Osteocyte (in vitro differentiated cells): ENCODE data around the gene EPHB2. TPM values are rescaled to one million over a fixed set of nuclear protein-coding genes. Genes with fewer than 3 reads are reported as not detected.

Experiments
- DNase-seq: peaks from one replicate; pipeline ENCODE4 v3.0.0; 2021; ENCODE audit warnings: mixed read lengths; ENCODE audit not compliant: unreplicated experiment; ENCODE audit errors: extremely low spot score
- H3K27ac Mint-ChIP-seq: one replicate; pipeline ENCODE4 v1.8.0; 2021; ENCODE audit warnings: mild to moderate bottlenecking, mixed read lengths; ENCODE audit not compliant: unreplicated experiment
- H3K27me3 Mint-ChIP-seq: one replicate; pipeline ENCODE4 v1.8.0; 2021; ENCODE audit warnings: mixed read lengths; ENCODE audit not compliant: unreplicated experiment
- H3K36me3 Mint-ChIP-seq: one replicate; pipeline ENCODE4 v1.8.0; 2021; ENCODE audit warnings: mixed read lengths; ENCODE audit not compliant: unreplicated experiment
- H3K4me1 Mint-ChIP-seq: one replicate; pipeline ENCODE4 v1.8.0; 2021; ENCODE audit warnings: mixed read lengths; ENCODE audit not compliant: unreplicated experiment
- H3K4me3 Mint-ChIP-seq: one replicate; pipeline ENCODE4 v1.8.0; 2021; ENCODE audit warnings: mild to moderate bottlenecking, moderate library complexity, mixed read lengths; ENCODE audit not compliant: unreplicated experiment
- H3K9me3 Mint-ChIP-seq: one replicate; pipeline ENCODE4 v1.8.0; 2021; ENCODE audit warnings: mixed read lengths; ENCODE audit not compliant: unreplicated experiment
- total RNA-seq: library from RNA; stranded (reverse); gene quantifications from 2 replicates; pipeline ENCODE4 v1.2.1, GENCODE V29; 2021
- TF ChIP-seq, protein P1 (sequence below): fragments of 200-600 bp; sonication (generic); IDR thresholded peaks from 2 replicates; pipeline ENCODE4 v1.5.0; 2021; ENCODE audit warnings: antibody characterized with exemption, mild to moderate bottlenecking, moderate library complexity

EPHB2 gene
- total RNA-seq, 1 donor from 2014 or later = 32.5 TPM

DNA sequence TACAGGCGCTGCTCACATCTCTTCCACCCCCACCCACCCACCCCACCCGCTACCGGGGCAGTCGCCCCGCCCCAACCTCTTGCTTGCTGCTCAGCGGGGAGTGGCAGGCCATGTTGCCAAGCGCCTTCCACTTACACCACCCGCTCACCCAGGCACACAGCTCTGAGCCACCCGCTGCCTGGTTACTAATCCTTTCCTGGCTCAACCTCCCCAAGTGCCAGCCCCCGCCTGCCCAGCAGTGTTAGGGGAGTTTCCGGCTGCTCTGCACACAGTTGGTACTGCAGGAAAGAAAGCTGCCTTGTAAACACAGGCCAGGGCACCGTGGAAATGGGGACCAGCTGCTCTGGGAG lies 205.8 kb downstream of the EPHB2 start:
- Mint-ChIP-seq H3K9me3 (no peaks in the 10 kb centered on the region), H3K27me3 (peaks cover 2% of the 10 kb centered on the region), H3K27ac (no peak overlapping the region), H3K4me3 (no peak overlapping the region), H3K36me3 (peaks cover 4% of the 10 kb centered on the region), H3K4me1 (peaks cover 8% of the 10 kb centered on the region)
- TF ChIP-seq, protein P1, sequence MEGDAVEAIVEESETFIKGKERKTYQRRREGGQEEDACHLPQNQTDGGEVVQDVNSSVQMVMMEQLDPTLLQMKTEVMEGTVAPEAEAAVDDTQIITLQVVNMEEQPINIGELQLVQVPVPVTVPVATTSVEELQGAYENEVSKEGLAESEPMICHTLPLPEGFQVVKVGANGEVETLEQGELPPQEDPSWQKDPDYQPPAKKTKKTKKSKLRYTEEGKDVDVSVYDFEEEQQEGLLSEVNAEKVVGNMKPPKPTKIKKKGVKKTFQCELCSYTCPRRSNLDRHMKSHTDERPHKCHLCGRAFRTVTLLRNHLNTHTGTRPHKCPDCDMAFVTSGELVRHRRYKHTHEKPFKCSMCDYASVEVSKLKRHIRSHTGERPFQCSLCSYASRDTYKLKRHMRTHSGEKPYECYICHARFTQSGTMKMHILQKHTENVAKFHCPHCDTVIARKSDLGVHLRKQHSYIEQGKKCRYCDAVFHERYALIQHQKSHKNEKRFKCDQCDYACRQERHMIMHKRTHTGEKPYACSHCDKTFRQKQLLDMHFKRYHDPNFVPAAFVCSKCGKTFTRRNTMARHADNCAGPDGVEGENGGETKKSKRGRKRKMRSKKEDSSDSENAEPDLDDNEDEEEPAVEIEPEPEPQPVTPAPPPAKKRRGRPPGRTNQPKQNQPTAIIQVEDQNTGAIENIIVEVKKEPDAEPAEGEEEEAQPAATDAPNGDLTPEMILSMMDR = no peak
- no peak for DNase-seq

DNA sequence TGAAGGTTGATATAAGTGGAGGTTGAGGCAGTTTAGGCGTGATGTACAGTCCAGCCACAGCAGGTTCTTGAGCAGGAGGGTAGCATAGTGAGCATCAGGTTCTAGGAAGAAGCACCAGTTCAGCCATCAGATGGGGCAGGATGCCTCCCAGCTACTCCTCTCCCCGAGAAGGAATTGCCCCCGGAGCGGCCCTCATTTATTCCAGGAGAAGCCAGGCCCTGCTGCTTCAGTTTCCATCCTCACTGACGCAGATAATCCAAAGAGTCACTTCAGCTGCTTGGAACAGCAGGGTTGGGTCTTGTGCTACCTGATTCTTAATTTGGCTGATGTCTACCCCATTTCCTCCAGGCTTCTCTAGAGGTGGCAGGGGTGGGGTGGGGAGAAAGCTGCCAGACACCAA lies 207.3 kb downstream of the EPHB2 start:
- no peaks in the 10 kb centered on the region for H3K9me3 Mint-ChIP-seq
- H3K4me3 Mint-ChIP-seq = no peak overlapping the region
- no peak for DNase-seq
- H3K27me3 Mint-ChIP-seq = peaks cover 2% of the 10 kb centered on the region
- H3K36me3 Mint-ChIP-seq = peaks cover 4% of the 10 kb centered on the region
- H3K27ac Mint-ChIP-seq = no peak overlapping the region
- TF ChIP-seq, protein P1 = no peak
- peaks cover 11% of the 10 kb centered on the region for H3K4me1 Mint-ChIP-seq

DNA sequence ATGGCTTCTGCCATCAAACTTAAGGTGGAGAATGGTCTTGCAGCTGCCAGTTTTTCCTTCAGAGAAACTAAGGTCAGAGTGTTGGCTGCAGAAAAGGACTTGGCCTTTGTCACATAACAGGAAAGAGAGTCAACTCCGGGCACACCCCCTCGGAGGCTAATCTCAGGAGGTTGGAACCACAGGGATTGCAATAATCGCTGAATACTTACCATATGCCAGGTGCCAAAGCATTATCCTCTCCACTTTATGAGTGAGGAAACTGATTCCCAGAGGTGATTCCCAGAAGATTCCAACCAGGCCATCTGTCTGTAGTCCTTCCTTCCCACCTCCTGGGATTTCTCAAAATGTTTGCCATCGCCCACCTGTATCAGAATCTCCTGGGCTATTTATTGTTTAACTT lies 208.0 kb downstream of the EPHB2 start:
- Mint-ChIP-seq H3K4me1 (peaks cover 11% of the 10 kb centered on the region), H3K4me3 (no peak overlapping the region), H3K27ac (no peak overlapping the region), H3K27me3 (peaks cover 2% of the 10 kb centered on the region), H3K9me3 (no peaks in the 10 kb centered on the region), H3K36me3 (peaks cover 4% of the 10 kb centered on the region)
- no peak for DNase-seq
- TF ChIP-seq, protein P1 = no peak

DNA sequence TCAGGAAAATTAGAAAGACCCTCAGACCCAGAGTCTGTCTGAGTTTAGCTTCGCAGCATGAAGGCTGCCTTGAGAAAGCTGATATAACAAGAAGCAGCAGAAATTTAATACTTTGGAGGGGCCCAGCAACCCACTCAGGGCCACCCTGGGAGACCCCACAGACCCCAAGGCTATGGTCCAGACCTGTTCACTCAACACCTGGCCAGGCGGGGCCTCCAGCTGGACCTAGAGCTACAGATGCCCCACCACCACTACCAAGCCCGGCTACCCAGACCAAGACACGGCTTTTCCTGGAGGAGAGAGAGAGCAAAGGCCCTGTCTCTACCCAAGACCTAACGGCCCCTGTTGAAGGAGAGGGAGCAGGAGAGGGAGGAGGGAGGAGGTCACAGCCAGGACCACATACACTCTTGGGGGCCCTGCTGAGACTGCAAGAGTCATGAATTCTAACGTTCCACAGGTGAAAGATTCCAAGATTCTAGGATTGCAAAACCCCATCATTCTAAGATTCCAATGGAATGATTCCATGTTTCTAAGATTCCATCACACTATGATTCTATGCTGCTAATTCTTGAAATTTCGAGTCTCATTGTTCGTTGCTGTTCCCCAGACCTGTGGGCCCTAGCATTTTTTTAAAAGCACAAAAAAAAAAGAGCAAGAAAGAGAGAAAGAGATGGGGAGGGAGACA lies 208.8 kb downstream of the EPHB2 start:
- no peak overlapping the region for H3K27ac Mint-ChIP-seq
- TF ChIP-seq, protein P1 = no peak
- no peaks in the 10 kb centered on the region for H3K9me3 Mint-ChIP-seq
- no peak overlapping the region for H3K4me3 Mint-ChIP-seq
- peaks cover 2% of the 10 kb centered on the region for H3K27me3 Mint-ChIP-seq
- H3K4me1 Mint-ChIP-seq = peaks cover 11% of the 10 kb centered on the region
- DNase-seq = no peak
- peaks cover 4% of the 10 kb centered on the region for H3K36me3 Mint-ChIP-seq

DNA sequence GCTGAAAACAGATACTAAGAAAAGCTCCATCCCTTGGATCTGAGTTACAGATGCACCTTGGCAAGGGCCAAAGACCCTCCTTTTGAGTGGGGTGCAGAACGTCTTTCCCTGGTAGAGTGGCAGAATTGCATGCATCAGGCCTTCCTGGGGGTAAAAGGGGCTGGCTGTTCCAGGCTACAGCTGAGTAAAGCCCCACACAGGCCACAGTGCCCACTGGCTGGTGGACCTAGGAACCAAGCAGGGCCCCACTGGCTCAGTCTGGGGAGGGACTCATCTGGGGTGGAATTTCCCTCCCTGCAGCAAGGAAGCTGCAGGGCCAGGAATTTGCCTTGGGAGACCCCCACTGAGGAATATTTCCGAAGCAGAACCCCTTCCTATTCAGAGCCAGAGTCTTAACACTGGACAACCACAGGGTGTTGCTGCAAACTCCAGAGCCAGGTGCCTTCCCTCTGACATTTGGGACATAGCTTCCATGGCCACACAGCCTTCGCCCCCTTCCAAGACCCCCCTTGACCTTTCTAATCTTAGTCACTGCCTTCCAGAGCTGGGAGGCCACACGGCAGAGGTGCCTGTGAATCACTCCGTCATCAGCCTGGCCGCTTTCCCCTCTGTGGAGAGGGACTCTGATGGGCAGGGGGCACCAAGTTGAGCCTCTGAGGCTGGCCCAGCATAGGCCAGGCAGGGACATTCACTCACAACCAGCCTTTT lies 209.5 kb downstream of the EPHB2 start:
- Mint-ChIP-seq H3K36me3 (peaks cover 2% of the 10 kb centered on the region), H3K27ac (no peak overlapping the region), H3K27me3 (peaks cover 5% of the 10 kb centered on the region), H3K9me3 (no peaks in the 10 kb centered on the region), H3K4me1 (peaks cover 11% of the 10 kb centered on the region), H3K4me3 (no peak overlapping the region)
- TF ChIP-seq, protein P1 = no peak
- DNase-seq = no peak
